NCI-H1436 (cell line): ENCODE results near the gene BRPF1.

ENCODE experiments used
- DNase-seq: peaks from one replicate; lab custom pipeline; 2025; lab: John Stamatoyannopoulos, UW

Gene BRPF1

GRCh38 chr3:9732080-9732739 is 675 bp downstream of the BRPF1 start:
- no peak for DNase-seq

GRCh38 chr3:9732740-9733115 is 1.2 kb downstream of the BRPF1 start:
- DNase-seq = no peak

- no peak for DNase-seq
Measured at GRCh38 chr3:9736831-9737230, 5.3 kb downstream of the BRPF1 start.

- DNase-seq = no peak
Measured at GRCh38 chr3:9739181-9739580, 7.6 kb downstream of the BRPF1 start.

GRCh38 chr3:9742560-9742959 is 11.0 kb downstream of the BRPF1 start:
- no peak for DNase-seq

GRCh38 chr3:9743548-9743947 is 12.0 kb downstream of the BRPF1 start:
- no peak for DNase-seq

GRCh38 chr3:9744162-9744561 is 12.6 kb downstream of the BRPF1 start:
- no peak for DNase-seq

GRCh38 chr3:9745521-9745920 is 14.0 kb downstream of the BRPF1 start:
- DNase-seq = no peak

GRCh38 chr3:9746330-9746729 is 14.8 kb downstream of the BRPF1 start:
- DNase-seq = no peak

GRCh38 chr3:9747267-9747666 is 15.7 kb downstream of the BRPF1 start:
- DNase-seq = no peak

- no peak for DNase-seq
Measured at GRCh38 chr3:9748031-9748430, 16.5 kb downstream of the BRPF1 start.

GRCh38 chr3:9749296-9749644 is 17.7 kb downstream of the BRPF1 start:
- no peak for DNase-seq

- DNase-seq = peak; percentile 89
Measured at GRCh38 chr3:9749645-9750555, 18.4 kb downstream of the BRPF1 start, which contains the start of gene OGG1. OGG1 (plus strand) TSS chr3:9749952; CDS start chr3:9750287, 335 bp downstream.

- DNase-seq = no peak
Measured at GRCh38 chr3:9750556-9751411, 19.2 kb downstream of the BRPF1 start.

- no peak for DNase-seq
Measured at GRCh38 chr3:9754678-9755077, 23.1 kb downstream of the BRPF1 start.

- DNase-seq = no peak
Measured at GRCh38 chr3:9757427-9757826, 25.9 kb downstream of the BRPF1 start.

- no peak for DNase-seq
Measured at GRCh38 chr3:9760779-9761505, 29.4 kb downstream of the BRPF1 start.

GRCh38 chr3:9761919-9762318 is 30.4 kb downstream of the BRPF1 start:
- no peak for DNase-seq

- no peak for DNase-seq
Measured at GRCh38 chr3:9762871-9763270, 31.3 kb downstream of the BRPF1 start.

GRCh38 chr3:9765865-9766264 is 34.3 kb downstream of the BRPF1 start:
- DNase-seq = no peak

GRCh38 chr3:9767418-9767817 is 35.9 kb downstream of the BRPF1 start:
- no peak for DNase-seq
